GM19455 (cell line): ENCODE measurements around the gene RGS16.
A peak's percentile ranks its signal among the peaks of the same experiment; 100 is the strongest.

Source experiments
- ATAC-seq: cut with Tn5 transposase; IDR thresholded peaks from one replicate; pipeline ENCODE4 v1.9.1; 2021; ENCODE audit not compliant: unreplicated experiment

The RGS16 gene

DNA sequence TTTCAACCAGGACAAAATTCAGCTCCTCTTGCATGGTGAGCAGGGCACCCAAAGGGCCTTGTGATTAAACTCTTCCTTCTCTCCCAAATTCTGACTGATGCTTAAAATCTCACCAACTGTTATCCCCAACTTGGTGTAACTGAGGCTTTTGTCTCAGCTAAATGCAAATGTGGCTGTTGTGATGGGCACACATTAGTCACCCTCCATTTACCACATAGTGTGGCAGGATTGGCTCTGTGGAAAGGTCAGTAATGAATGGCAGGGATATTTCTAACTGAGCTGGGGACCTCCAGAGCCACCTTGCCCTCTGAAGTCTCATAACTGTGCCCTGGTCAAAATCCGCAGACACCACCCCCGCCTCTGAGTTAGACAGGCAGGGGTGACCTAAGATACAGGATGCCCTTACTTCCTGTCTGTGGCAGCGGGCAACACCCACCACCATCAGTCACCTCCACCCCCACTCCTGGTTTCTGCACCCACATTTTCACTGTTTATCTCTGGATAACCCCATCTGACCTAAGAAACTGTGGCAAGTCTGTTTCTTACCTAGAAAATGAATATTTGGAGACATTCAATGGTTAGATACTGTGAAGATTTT lies 25.4 kb upstream of the RGS16 start:
- no peak for ATAC-seq

DNA sequence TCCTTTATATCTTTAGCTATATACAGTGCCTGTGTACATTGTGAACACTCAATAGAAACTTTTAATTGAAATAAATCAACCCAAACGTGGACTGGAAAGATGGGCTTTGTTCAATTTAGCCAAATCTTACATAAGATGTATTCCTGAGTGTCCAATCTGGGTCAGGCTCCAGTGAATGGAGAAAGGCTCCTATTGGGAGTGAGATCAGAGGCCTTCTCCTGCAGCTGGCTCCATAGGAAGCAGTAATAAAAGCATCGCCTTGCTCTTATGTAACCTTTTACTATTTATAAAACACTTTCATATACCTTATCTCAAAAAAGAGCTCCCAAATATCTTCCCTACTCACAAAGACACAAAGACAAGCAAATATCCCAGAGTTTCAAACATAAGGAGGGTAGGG lies 24.9 kb upstream of the RGS16 start:
- ATAC-seq, result no peak

DNA sequence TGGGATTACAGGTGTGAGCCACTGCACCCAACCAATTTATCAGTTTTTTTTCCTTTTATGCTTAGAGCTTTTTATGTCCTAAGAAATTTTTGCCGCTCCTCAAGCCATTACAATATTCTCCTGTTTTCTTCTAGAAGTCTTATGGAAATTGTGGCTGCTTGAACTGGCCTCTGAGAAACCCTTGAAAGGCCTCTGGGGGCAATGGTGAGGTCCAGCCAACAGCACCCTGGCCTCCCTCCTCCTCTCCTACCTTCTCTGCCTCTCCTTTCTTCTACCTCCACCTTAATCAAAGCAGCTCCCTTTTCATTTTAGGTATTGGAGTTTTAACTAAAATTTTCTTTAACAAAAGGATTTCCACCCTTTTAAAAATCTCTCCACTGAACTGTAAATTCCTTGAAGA lies 24.5 kb upstream of the RGS16 start:
- no peak for ATAC-seq

DNA sequence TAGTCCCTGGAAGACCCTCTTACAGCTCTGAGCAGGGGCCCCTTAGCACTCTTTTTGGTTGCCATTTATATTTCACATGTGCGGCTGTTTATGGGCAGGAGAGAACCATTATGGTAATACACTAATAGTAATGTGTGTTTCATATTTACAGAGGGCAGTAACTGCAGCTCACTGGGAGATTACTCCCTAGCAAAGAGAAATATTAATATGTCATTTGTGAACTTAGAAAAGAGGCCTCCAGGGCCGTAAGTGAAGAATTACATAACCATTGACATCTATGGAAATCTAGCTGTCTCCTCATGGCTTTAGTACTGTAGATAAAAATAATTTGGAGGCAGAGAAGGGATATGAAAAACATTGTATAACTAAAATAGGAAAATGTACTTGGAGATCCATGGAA lies 23.4 kb upstream of the RGS16 start:
- no peak for ATAC-seq

DNA sequence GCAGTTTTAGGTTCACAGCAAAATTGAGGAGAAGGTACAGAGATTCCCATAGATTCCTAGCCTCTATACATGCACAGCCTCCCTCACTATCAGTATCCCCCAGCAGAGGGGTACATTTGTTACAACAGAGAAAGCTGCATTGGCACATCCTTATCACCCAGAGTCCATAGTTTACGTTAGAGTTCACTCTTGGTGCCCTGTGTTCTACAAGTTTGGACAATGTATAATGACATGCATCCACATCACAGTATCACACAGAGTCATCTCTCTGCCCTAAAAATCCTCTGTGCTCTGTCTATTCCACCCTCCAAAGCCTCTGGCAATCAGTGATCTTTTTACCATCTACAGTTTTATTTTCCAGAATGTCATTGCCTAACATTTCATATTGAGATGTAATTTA lies 22.3 kb upstream of the RGS16 start:
- ATAC-seq, result peak; percentile 5

DNA sequence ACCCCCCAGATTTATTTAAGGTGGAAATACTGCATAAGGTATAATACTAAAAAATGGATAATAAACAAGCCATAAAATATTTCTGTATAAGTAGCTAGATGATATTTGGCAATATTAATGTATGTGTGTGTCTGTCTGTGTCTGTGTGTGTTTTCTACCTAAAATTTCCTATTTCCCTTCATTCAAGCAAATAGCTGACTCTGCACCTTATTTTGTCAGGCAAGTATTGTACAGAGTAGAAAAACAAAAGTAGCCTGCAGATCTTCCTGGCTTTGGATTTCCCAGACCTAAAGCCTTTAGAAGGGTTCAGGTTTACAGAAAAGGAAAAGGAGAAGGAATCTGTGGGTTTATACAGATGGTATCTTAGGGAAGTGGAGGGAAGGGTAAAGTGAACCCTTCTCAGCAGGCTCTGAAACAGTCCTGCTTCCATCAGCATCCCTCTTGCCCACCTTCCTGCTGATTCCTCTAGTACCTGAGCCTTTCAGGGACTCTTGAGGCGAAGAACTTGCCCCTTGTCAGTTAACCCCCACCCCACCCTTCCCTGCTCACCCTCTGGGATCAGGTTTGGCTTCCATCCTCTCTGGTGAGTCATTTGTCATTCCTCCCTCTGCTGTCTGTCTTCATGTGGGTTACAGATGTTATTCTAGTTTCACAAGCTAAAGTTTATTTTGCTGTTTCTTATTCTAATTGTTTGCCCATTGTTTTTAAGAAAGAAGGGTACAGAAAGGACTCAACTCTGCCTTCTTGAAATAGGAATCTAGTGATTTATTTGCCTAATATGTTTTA lies 21.7 kb upstream of the RGS16 start:
- peak; percentile 42 for ATAC-seq

DNA sequence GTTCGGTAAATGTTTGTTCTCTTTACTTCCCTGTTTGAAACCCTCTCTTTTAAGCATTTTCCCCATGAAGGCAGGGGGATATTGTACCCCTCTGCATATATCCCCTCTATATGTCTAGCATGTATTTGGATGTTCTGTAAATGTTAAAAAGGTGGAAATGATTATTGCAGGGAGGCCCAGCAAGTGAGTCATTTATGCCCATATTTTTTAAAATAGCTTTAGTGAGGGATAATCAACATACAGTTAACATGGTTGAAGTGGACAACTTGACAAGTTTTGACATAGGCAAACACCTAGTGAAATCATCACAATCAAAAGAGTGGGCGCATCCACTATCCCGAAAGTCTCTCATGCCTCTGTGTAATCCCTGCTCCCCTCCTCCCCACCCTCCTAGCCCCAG lies 20.8 kb upstream of the RGS16 start:
- ATAC-seq, result no peak

DNA sequence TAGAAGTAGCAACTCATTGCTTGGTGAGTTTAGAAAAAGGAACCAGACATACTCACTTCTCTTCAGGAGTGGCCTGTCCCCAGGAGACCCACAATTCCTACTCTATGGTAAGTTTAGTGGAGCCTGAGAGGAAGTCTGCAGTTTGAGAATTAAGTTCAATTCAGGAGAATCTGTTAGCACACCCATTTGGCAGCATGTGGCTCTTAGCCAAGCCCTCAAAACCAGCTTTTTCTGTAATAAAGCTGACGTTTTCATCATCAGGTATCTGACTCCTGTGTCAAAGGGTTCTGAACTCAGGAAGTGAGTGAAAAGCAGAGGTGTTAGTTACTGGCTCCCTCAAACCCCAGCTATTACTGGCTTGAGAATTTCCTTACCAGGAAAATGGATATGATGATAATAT lies 20.4 kb upstream of the RGS16 start:
- no peak for ATAC-seq

DNA sequence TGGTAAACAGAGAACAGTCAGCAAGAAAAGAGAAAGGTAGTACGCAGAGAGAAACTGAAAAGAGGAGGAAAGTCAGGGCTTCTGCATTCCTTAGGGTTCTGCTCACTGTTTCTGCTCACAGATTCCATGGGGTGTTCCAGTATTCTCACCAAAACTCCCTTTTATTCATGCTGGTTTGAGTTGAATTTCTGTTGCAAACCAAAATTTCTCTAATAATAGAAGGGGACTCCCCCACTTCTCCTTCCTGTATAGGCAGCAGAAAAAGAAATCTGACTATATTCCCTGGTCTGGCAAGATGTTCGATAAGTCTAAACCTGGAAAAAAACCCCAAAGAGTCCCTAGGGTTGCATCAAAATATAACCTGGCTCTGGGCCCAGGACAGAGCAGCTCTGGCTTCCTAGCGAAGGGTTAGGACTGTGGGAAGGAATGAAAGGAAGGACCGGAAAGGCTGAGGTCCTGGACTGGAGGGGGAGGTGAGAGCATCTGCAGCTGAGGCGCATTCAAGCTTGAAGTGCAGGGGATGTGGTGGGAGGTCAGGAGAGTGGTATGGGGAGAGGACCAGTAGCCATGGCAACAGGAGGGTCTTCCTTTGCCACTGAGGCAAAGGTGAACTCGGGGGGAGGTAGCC lies 18.8 kb upstream of the RGS16 start:
- peak; percentile 59 for ATAC-seq

DNA sequence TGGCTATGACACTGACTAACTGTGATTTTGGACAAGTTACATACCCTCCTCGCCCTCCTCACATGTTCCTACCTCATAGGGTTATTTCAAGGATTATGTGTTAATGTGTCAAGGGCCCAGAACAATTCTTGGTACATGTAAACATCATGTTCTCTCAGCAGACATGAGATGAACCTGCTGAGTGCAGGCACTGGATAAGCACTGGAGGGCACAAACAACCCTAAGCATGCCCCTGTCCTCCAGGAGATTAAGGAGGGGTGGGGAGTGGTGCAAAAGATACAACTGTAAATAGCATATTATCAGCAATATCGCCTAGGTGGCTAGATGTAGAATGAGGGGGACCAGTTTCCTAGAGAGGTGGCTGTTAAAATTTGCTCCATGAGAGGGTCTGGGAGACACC lies 17.7 kb upstream of the RGS16 start:
- ATAC-seq, result no peak

DNA sequence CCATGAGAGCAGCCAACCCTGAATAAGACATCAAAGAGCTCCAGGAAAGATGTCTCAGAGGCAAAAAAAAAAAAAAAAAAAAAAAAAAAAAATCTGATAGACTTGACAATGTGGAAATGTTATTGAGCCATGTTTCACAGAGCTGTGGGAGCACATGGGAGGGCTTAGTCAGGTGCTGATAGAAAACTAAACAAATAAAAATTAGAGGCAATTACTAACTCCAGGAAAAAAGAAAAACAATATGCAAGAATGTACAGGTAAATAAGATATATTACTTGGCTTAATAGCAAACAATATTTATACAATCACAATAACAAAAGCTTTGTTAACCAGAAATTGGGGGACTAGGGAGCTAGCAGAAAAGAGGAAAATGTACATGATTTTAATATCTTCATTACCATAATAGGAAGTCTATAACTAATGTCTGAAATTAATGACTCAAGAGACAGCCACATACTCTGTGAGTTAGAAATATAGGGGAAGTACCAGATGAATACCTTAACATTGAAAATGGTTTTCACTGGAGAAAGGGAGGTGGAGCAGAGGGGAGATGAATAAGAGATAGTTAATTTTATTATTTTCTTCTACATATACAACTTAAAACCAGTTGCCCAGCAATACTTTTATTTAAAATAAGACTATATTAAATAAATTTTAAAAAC lies 16.9 kb upstream of the RGS16 start:
- no peak for ATAC-seq

DNA sequence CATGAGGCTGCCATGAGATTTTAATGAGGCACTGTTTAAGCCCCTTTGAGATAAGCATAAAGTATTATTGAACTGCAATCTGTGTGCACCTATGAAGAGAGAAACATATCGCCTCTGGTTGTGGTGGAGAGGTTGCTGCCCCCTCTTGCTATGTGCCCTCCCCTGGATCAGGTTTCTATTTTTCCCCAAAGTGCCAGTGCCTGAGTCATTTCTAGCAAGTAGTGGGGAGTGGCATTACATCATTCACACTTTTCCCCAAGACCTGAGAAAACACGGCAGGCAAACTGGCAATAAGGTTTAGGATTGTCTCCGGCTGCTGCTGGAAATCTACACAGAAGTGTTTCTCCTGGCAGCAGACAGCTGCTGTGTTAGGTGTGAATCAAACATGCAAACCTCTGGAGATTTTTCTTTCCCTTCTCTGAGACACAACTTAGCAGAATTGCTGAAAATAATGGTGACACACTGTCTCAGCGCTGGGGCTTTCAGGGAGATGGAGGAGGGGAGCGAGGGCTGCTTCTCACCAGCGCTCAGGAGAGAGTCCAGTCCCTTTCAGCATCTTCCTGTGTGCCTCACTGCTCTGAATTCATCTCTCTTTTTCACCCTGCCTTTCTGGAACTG lies 13.7 kb upstream of the RGS16 start:
- no peak for ATAC-seq

DNA sequence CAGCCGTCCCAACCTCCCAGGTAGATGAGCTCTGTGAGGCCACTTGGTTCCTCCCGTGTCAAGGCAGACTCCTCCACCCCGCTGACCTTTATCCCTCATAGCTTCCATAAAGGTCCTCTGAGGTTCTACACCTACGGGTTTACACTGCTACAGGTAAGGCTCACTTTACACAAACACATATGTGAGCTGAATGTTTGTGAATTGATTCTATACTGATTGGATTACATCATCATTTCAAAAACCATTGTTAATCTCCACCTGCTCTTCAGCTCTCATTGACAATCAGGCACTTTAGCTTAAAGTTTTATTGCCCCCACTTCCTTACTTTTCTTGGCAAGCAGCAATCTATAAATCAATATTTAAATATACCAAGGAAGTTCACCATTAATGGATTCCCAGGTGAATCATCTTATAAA lies 12.8 kb upstream of the RGS16 start:
- ATAC-seq, result no peak

DNA sequence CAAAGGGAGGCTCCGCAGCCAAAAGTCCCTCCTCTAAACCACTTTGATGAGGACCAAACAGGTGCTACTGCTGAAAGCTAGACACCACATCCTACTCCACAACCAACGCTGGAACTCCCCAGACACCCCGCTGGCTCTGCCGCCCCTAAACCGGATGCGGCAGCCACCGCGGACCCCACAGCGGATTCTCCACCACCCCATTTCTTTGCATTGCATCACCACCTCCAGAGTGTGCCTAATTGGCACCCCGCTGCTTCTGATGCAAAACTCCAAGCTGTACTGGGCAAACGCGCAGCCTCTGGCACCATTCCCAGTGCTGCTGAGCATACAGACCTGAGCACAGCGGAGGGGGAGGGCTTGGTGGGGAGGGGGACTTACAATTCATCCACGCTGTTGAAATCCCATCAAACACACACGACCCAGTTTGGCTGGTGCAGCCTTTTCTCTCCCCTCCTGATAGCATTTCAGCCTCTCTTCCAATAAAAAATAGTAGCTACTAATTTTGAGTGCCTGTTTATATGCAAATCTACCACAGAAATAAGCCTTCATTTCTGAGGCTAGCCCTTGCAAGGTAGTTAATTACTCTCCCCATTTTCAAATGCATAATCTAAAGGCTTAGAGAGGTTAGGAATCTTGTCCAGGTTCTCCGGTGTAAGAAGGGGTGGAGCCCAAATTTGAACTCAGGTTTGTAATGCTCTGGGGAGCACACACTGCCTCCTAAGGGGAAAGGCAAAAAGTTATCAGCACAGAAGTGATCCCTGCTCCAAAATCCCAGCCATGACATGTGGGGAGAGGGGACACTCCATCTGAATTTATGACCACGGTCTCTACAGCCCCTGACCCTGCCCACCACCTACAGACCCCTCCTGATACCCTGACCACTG lies 12.2 kb upstream of the RGS16 start:
- ATAC-seq, result peak; percentile 71

DNA sequence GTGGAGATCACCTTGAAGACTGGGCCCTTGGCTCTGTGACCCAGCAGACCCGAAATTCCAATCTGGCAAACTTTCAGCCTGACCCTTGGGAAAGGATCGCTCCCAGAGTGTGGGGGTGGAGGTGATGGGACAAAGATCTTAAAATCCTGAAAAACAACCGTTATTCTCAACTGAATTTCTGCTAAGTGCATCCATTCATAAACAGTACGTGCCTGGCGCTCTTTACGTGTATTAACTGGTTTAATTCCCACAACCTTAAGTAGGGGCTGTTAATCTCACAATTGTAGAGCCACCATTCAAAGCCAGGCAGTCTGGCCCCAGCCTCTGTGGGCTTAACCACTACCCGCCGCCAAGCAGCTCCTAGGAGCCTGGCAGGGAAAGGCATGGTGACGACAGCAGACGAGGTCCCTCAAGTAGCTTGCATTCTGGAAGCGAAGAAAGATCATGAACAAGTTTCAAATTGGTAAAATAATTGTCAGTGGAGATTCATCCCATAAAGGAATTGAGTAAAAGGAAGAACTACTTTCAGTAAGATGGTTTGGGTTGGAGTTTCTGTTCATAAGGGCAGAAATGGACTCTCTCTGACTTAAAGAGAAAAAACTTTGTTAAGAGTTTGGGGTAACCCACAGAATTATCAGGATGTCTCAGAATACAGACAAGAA lies 11.4 kb upstream of the RGS16 start:
- ATAC-seq, result peak; percentile 14

DNA sequence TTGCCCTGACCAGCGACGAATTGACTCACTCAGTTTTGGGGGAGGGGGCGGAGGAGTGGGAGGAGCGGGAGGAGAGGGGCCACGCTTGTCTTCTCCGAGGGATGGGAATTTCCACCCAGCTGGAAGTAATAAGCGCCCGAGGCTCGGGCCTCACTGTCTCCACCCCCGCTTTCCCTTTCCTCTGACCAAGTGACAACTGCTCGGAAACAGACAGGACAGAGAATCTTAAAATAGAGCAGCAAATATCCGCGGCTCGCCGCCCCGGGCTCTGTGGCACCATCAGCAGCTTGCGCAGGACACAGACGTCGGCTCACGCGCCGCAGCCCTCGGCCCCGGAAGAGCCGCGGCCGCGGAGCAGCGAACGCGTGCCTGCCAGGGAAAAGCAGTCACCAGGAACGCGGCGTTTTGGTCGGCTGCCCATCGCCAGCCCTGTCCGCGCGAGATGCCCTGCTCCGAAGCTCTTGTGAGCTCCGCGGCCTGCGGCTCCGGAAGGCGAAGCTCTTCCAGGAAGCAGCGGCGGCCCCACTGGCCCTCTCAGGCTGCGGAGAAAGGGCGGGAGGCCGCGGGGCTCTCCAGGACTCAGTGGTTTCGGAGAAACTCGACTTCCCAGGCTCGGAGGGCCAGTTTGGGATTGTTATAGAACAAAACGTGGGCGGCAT lies 10.7 kb upstream of the RGS16 start:
- ATAC-seq, result peak; percentile 38

DNA sequence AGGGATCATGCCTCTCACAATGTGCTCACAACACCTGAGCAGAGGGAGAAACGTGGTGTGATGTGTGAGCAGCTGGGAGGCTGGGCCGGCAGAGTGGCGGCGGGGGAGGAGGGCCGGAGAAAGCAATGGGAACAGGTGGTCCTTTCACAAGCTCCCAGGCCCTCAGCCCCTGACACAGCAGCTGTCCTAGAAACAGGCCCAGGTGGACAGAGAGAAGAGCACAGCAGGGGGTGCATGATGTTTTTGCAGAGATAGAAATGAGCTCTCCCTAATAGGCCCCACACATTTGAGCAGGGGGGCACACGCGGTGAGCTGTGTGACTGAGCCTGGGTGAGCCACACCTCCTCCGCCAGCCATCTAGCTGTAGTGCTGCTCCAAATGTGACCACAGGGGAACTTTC lies 7.6 kb upstream of the RGS16 start:
- ATAC-seq, result no peak

DNA sequence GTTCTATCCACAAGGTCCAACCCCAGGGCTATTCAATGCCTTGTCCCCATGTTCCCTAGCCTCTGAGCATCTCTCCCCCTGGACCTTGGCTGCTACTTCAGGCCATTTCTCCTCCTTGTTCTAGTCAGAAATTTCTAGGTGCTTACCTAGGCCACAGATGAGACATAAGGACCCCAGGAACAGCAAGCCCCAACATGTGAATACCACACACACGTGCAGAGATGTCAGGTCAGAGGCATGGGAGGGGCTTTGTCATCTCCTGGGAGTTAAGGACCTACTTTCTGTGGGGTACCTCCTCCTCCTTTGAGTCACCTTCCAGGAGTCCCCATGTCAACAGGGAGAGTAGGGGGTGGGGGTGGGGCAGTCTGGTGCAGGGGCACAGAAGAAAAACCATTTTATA lies 7.1 kb upstream of the RGS16 start:
- no peak for ATAC-seq

DNA sequence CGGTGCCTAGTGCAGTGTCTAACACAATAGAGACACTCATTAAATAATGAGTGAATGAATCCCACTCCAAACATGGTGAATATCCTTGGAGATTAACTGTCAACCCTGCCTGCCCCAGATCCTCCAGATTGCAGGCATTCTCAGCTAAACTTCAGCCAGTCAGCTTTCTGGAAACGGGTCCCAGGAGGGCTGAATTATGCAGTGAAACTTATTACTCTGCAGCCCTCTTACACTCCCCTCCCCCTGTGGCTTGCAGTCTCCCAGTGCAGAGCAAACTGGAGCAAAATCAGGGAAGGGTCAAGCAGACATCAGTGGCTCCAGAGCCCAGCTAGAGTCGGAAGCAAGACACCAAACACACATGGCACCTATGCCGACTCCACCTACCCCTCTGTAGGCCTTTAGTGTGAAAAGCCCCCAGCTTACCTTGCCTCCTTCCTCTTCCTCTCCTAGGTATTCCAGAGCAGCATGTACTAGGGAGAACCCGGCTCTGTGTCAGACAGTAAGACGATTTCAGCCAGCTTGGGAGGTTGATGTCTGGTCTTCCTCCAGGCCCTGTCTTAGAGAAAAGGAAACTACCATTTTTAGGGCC lies 6.5 kb upstream of the RGS16 start:
- no peak for ATAC-seq
